Lower leg skin (tissue), 4 donors: ENCODE results near the gene CNTRL. TPM values are rescaled to one million over a fixed set of nuclear protein-coding genes. Genes with fewer than 3 reads are reported as not detected.

Experiments
- DNase-seq, 2 donors: peaks; one replicate each; pipeline ENCODE4 v3.0.0-alpha.2; 2019; ENCODE audit warnings: low spot score in 2 of 2
- H3K4me3 ChIP-seq: fragments of 200-600 bp; sonication (generic); 2 replicates; pipeline ENCODE4 v1.5.1; 2017; ENCODE audit warnings: mild to moderate bottlenecking, low read depth; ENCODE audit not compliant: poor library complexity, severe bottlenecking
- POLR2A ChIP-seq, 2 donors: fragments of 450-650 bp; IDR thresholded peaks; one replicate each; pipeline ENCODE4 v1.6.1; 2016 to 2017; ENCODE audit warnings: antibody characterized with exemption in 2 of 2, mild to moderate bottlenecking in 1 of 2, moderate library complexity in 1 of 2
- WGBS, 2 donors: methylation state at CpG; one replicate each; pipeline ENCODE4 v1.1.5; 2018; 5-methylcytosine and 5-hydroxymethylcytosine counted together
- intact Hi-C: fragments of 100-400 bp; cut with DNase I; formaldehyde crosslinking; loops from one replicate; pipeline ENCODE4 v1.15.0; 2023; ENCODE audit warnings: low total_unique reads
- total RNA-seq, 4 donors: library from RNA; depleted of rRNA; stranded (reverse); fragments of >200 nt; gene quantifications; one replicate each; pipeline ENCODE4 v1.1.0, GENCODE V29; 2016
- TF ChIP-seq, protein P1 (sequence below), 3 donors: fragments of 450-650 bp; IDR thresholded peaks; one replicate each; pipeline ENCODE4 v1.5.1; 2016; ENCODE audit warnings: antibody characterized with exemption in 3 of 3, mild to moderate bottlenecking in 3 of 3, moderate library complexity in 2 of 3

Gene CNTRL
- total RNA-seq, 4 donors from 2014 or later = 7.7 to 11.4 (median 9.0) TPM

- H3K4me3 ChIP-seq = no peak overlapping the region
- 68 to 72% methylated on average over 2 of the region's 2 CpGs for WGBS, 2 donors
- no peak for TF ChIP-seq POLR2A (IDR thresholded peaks at IDR 0.05)
- TF ChIP-seq, protein P1, sequence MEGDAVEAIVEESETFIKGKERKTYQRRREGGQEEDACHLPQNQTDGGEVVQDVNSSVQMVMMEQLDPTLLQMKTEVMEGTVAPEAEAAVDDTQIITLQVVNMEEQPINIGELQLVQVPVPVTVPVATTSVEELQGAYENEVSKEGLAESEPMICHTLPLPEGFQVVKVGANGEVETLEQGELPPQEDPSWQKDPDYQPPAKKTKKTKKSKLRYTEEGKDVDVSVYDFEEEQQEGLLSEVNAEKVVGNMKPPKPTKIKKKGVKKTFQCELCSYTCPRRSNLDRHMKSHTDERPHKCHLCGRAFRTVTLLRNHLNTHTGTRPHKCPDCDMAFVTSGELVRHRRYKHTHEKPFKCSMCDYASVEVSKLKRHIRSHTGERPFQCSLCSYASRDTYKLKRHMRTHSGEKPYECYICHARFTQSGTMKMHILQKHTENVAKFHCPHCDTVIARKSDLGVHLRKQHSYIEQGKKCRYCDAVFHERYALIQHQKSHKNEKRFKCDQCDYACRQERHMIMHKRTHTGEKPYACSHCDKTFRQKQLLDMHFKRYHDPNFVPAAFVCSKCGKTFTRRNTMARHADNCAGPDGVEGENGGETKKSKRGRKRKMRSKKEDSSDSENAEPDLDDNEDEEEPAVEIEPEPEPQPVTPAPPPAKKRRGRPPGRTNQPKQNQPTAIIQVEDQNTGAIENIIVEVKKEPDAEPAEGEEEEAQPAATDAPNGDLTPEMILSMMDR (IDR thresholded peaks at IDR 0.05) = no peak
- DNase-seq = no peak
- intact Hi-C loops = no loop called here
Measured at GRCh38 chr9:121204121-121204520, 129.4 kb downstream of the CNTRL start.

GRCh38 chr9:121204611-121205010 is 129.9 kb downstream of the CNTRL start:
- intact Hi-C loops = loop anchor here (1.0 kb wide), 1 partner anchor 74 kb away; no protein-coding TSS in a partner anchor
- DNase-seq = no peak
- no peak for TF ChIP-seq POLR2A (IDR thresholded peaks at IDR 0.05)
- no peak overlapping the region for H3K4me3 ChIP-seq

GRCh38 chr9:121206516-121207370 is 132.0 kb downstream of the CNTRL start:
- intact Hi-C loops = no loop called here
- H3K4me3 ChIP-seq = no peak overlapping the region
- TF ChIP-seq POLR2A (IDR thresholded peaks at IDR 0.05) = no peak
- TF ChIP-seq, protein P1 (IDR thresholded peaks at IDR 0.05) = no peak
- DNase-seq = no peak
- 63 to 74% methylated on average over 8 of the region's 8 CpGs for WGBS, 2 donors

DNA sequence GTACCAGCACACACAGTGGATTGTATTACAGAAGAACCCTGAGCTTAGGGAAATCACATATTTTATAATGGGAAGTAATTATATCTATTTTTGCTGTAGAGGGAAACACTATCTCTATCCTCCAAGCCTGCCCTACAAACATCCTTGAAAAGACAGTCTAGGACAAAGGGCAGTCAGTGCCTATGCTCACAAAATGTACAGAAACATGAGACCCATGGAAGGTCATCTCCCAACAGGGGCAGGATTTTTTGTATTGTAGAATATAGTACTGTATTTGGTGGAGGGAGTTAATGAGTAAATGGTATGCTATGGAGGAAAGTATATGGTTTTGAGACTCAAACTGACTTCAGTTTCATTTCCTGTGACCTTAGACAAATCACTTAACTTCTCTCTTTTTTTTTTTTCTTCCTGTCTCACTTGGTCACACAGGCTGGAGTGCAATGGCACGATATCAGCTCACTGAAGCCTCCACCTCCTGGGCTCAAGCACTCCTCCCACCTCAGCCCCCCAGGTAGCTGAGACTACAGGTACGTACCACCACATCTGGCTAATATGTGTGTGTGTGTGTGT is 132.7 kb downstream of the CNTRL start:
- 64 to 81% methylated on average over 2 of the region's 2 CpGs for WGBS, 2 donors
- no peak for DNase-seq
- TF ChIP-seq, protein P1 (IDR thresholded peaks at IDR 0.05) = no peak
- no peak for TF ChIP-seq POLR2A (IDR thresholded peaks at IDR 0.05)
- no peak overlapping the region for H3K4me3 ChIP-seq
- intact Hi-C loops = no loop called here

GRCh38 chr9:121210536-121210935 is 135.8 kb downstream of the CNTRL start:
- intact Hi-C loops = loop anchor here (5.0 to 10.0 kb wide), 2 partner anchors 104 to 192 kb away; no protein-coding TSS in a partner anchor
- no peak for TF ChIP-seq POLR2A (IDR thresholded peaks at IDR 0.05)
- TF ChIP-seq, protein P1 (IDR thresholded peaks at IDR 0.05) = no peak
- WGBS, 2 donors = 86 to 94% methylated on average over 5 of the region's 5 CpGs
- no peak for DNase-seq
- H3K4me3 ChIP-seq = no peak overlapping the region

GRCh38 chr9:121213136-121213806 is 138.5 kb downstream of the CNTRL start:
- 17% methylated on average over 9 of the region's 9 CpGs for WGBS, 2 donors
- intact Hi-C loops = loop anchor here (5.0 to 10.0 kb wide), 2 partner anchors 102 to 189 kb away; no protein-coding TSS in a partner anchor
- DNase-seq = peak; percentile 91 to 98
- no peak for TF ChIP-seq POLR2A (IDR thresholded peaks at IDR 0.05)
- TF ChIP-seq, protein P1 (IDR thresholded peaks at IDR 0.05) = peak in 1 of 3 donors; percentile 92
- no peak overlapping the region for H3K4me3 ChIP-seq
